Activated CD8-positive, alpha-beta T cell treated with anti-CD3 and anti-CD28 coated beads for 36 hours (primary cell): ENCODE results near the gene PLN. TPM values are rescaled to one million over a fixed set of nuclear protein-coding genes. Genes with fewer than 3 reads are reported as not detected.

Source experiments
- ATAC-seq: fragments of 200-7000 bp; cut with Tn5 transposase; one replicate; pipeline ENCODE4 v1.10.0; 2021; ENCODE audit warnings: mild to moderate bottlenecking, moderate library complexity
- CTCF ChIA-PET: fragments of 350-600 bp; sonication (Branson Sonifier 250); formaldehyde crosslinking; loops from one replicate; lab custom pipeline; 2021; ENCODE audit warnings: antibody characterized with exemption; lab: Charles Lee
- POLR2A ChIA-PET: fragments of 350-600 bp; sonication (Branson Sonifier 250); formaldehyde crosslinking; loops from one replicate; lab custom pipeline; 2021; ENCODE audit warnings: antibody characterized with exemption; lab: Charles Lee
- DNase-seq: peaks from one replicate; pipeline ENCODE4 v3.0.0-alpha.2; 2020
- H3K27ac Mint-ChIP-seq: one replicate; pipeline ENCODE4 v1.8.0; 2021; ENCODE audit warnings: mild to moderate bottlenecking, mixed read lengths
- H3K27me3 Mint-ChIP-seq: one replicate; pipeline ENCODE4 v1.8.0; 2021; ENCODE audit warnings: mixed read lengths
- H3K36me3 Mint-ChIP-seq: one replicate; pipeline ENCODE4 v1.8.0; 2021; ENCODE audit warnings: low read depth, mixed read lengths
- H3K4me1 Mint-ChIP-seq: one replicate; pipeline ENCODE4 v1.8.0; 2021; ENCODE audit warnings: low read depth, mixed read lengths
- H3K4me3 Mint-ChIP-seq: one replicate; pipeline ENCODE4 v1.8.0; 2021; ENCODE audit warnings: mild to moderate bottlenecking, moderate library complexity, mixed read lengths
- H3K9me3 Mint-ChIP-seq: one replicate; pipeline ENCODE4 v1.8.0; 2021; ENCODE audit warnings: mixed read lengths
- CTCF ChIP-seq: fragments of 200-600 bp; IDR thresholded peaks from one replicate; pipeline ENCODE4 v1.8.0; 2022; ENCODE audit warnings: antibody characterized with exemption, mild to moderate bottlenecking
- intact Hi-C: fragments of 100-400 bp; cut with micrococcal nuclease; formaldehyde crosslinking; loops from one replicate; pipeline ENCODE4 v1.10.0; 2022
- total RNA-seq, 2 experiments: library from RNA; stranded (reverse); gene quantifications; one replicate each; pipeline ENCODE4 v1.2.3, GENCODE V29; 2021

The PLN gene
- total RNA-seq, 2 experiments from 2014 or later = not detected

GRCh38 chr6:118525913-118526780 lies 21.9 kb upstream of the PLN start:
- Mint-ChIP-seq H3K36me3 (peaks cover 23% of the 10 kb centered on the region), H3K4me3 (no peak overlapping the region), H3K27ac (no peak overlapping the region), H3K27me3 (no peaks in the 10 kb centered on the region), H3K9me3 (peaks cover 3% of the 10 kb centered on the region), H3K4me1 (peaks cover 30% of the 10 kb centered on the region)
- no peak for TF ChIP-seq CTCF
- intact Hi-C loops = no loop called here
- DNase-seq = no peak
- no peak for ATAC-seq
- ChIA-PET POLR2A (no interaction called here), CTCF (no interaction called here)

GRCh38 chr6:118528129-118528528 lies 20.0 kb upstream of the PLN start:
- ChIA-PET POLR2A (no interaction called here), CTCF (interaction anchor here (0.6 kb wide), 1 partner anchor 506 kb away, joined by 3 read pairs; no protein-coding TSS in a partner anchor)
- H3K4me1 Mint-ChIP-seq = peaks cover 39% of the 10 kb centered on the region
- intact Hi-C loops = no loop called here
- peaks cover 10% of the 10 kb centered on the region for H3K9me3 Mint-ChIP-seq
- TF ChIP-seq CTCF = no peak
- ATAC-seq = no peak
- H3K36me3 Mint-ChIP-seq = peaks cover 31% of the 10 kb centered on the region
- no peaks in the 10 kb centered on the region for H3K27me3 Mint-ChIP-seq
- H3K4me3 Mint-ChIP-seq = no peak overlapping the region
- H3K27ac Mint-ChIP-seq = no peak overlapping the region
- no peak for DNase-seq

GRCh38 chr6:118529756-118530155 lies 18.3 kb upstream of the PLN start:
- Mint-ChIP-seq H3K4me1 (peaks cover 34% of the 10 kb centered on the region), H3K9me3 (peaks cover 10% of the 10 kb centered on the region), H3K36me3 (peaks cover 32% of the 10 kb centered on the region), H3K27me3 (no peaks in the 10 kb centered on the region), H3K27ac (no peak overlapping the region), H3K4me3 (no peak overlapping the region)
- no peak for TF ChIP-seq CTCF
- intact Hi-C loops = no loop called here
- ChIA-PET CTCF (no interaction called here), POLR2A (no interaction called here)
- no peak for DNase-seq
- no peak for ATAC-seq

- DNase-seq = no peak
- no peak for TF ChIP-seq CTCF
- no peak for ATAC-seq
- intact Hi-C loops = no loop called here
- no peak overlapping the region for H3K4me3 Mint-ChIP-seq
- no peak overlapping the region for H3K27ac Mint-ChIP-seq
- ChIA-PET CTCF (interaction anchor here (0.7 kb wide), 1 partner anchor 167 kb away, joined by 3 read pairs; no protein-coding TSS in a partner anchor), POLR2A (no interaction called here)
- H3K9me3 Mint-ChIP-seq = peaks cover 14% of the 10 kb centered on the region
- H3K27me3 Mint-ChIP-seq = no peaks in the 10 kb centered on the region
- peaks cover 36% of the 10 kb centered on the region for H3K36me3 Mint-ChIP-seq
- peaks cover 37% of the 10 kb centered on the region for H3K4me1 Mint-ChIP-seq
These were observed 17.2 kb upstream of the PLN start for GRCh38 chr6:118530942-118531341.

GRCh38 chr6:118535176-118535844 lies 12.8 kb upstream of the PLN start:
- CTCF ChIA-PET = no interaction called here
- peaks cover 37% of the 10 kb centered on the region for H3K36me3 Mint-ChIP-seq
- POLR2A ChIA-PET = no interaction called here
- peak; percentile 53 for ATAC-seq
- H3K9me3 Mint-ChIP-seq = peaks cover 14% of the 10 kb centered on the region
- H3K27me3 Mint-ChIP-seq = no peaks in the 10 kb centered on the region
- DNase-seq = peak; percentile 12
- TF ChIP-seq CTCF = no peak
- intact Hi-C loops = no loop called here
- no peak overlapping the region for H3K4me3 Mint-ChIP-seq
- H3K4me1 Mint-ChIP-seq = peaks cover 44% of the 10 kb centered on the region
- H3K27ac Mint-ChIP-seq = peak overlapping the region; percentile 27
